ENCODE results near the gene EXOC8. TPM values are rescaled to one million over a fixed set of nuclear protein-coding genes. Genes with fewer than 3 reads are reported as not detected.
A peak's percentile ranks its signal among the peaks of the same experiment; 100 is the strongest.

EXOC8 gene
- total and polyA plus RNA-seq, 2 experiments from 2014 or later = 2.3 to 14.4 TPM

- Histone ChIP-seq H3K79me2 (replicated peaks; ENCODE audit: insufficient read depth) (no peaks in the 10 kb centered on the region), H3K27me3 (ENCODE audit: insufficient read depth) (no peaks in the 10 kb centered on the region), H3K4me1 (ENCODE audit: insufficient read depth) (no peaks in the 10 kb centered on the region), H2AFZ (no peak overlapping the region), H3K27ac (ENCODE audit: low read depth) (no peak overlapping the region), H3K4me2 (no peak overlapping the region), H3F3A (replicated peaks; ENCODE audit: low read depth) (no peaks in the 10 kb centered on the region), H3K9me2 (ENCODE audit: insufficient read depth) (no peaks in the 10 kb centered on the region), H4K20me1 (replicated peaks; ENCODE audit: insufficient read depth) (no peaks in the 10 kb centered on the region), H3K36me3 (ENCODE audit: insufficient read depth) (no peaks in the 10 kb centered on the region), H3K4me3 (no peak overlapping the region)
- Mint-ChIP-seq H3K27me3 (ENCODE audit: insufficient read depth, low read depth, poor library complexity) (peaks cover 3% of the 10 kb centered on the region), H3K27ac (no peak overlapping the region), H3K4me3 (no peak overlapping the region), H3K9me3 (no peaks in the 10 kb centered on the region), H3K36me3 (ENCODE audit: low read depth) (no peaks in the 10 kb centered on the region), H3K4me1 (no peaks in the 10 kb centered on the region)
- no peak for TF ChIP-seq JUNB (IDR thresholded peaks at IDR 0.05; ENCODE audit: unreplicated experiment)
- TF ChIP-seq, protein P1, sequence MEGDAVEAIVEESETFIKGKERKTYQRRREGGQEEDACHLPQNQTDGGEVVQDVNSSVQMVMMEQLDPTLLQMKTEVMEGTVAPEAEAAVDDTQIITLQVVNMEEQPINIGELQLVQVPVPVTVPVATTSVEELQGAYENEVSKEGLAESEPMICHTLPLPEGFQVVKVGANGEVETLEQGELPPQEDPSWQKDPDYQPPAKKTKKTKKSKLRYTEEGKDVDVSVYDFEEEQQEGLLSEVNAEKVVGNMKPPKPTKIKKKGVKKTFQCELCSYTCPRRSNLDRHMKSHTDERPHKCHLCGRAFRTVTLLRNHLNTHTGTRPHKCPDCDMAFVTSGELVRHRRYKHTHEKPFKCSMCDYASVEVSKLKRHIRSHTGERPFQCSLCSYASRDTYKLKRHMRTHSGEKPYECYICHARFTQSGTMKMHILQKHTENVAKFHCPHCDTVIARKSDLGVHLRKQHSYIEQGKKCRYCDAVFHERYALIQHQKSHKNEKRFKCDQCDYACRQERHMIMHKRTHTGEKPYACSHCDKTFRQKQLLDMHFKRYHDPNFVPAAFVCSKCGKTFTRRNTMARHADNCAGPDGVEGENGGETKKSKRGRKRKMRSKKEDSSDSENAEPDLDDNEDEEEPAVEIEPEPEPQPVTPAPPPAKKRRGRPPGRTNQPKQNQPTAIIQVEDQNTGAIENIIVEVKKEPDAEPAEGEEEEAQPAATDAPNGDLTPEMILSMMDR (conservative IDR thresholded peaks at IDR 0.05; ENCODE audit: low read depth in 2 of 2) = peak; percentile 72 to 89
- DNase-seq (ENCODE audit: low spot score) = peak; percentile 86
- peak; percentile 100 for ATAC-seq
These were observed 21.8 kb downstream of the EXOC8 start for GRCh38 chr1:231315887-231316286.

DNA sequence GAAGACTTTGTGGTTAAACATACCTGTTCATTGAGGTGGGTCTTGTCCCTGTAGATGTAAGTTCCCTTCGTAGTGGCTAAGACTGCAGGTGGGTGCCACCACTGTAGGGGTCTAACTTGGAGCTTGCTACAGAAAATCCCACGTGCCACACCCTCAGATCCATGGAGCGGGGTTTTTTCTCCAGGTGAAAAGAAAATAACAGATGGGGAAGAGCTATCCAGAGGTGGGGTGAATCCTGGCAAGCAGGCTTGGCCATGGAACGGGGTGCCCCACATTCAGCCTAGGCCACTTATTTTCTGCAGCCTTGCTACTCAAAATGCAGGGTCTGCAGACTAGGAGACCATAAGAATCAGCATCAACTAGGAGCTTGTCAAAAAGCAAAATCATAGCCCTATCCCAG lies 24.0 kb downstream of the EXOC8 start:
- H4K20me1 ChIP-seq (replicated peaks; ENCODE audit: insufficient read depth) = no peaks in the 10 kb centered on the region
- H3K79me2 ChIP-seq (replicated peaks; ENCODE audit: insufficient read depth) = no peaks in the 10 kb centered on the region
- no peaks in the 10 kb centered on the region for H3K36me3 Mint-ChIP-seq (ENCODE audit: low read depth)
- H2AFZ ChIP-seq = no peak overlapping the region
- no peaks in the 10 kb centered on the region for H3K9me3 Mint-ChIP-seq
- no peak for DNase-seq (ENCODE audit: low spot score)
- no peak overlapping the region for H3K4me3 Mint-ChIP-seq
- no peaks in the 10 kb centered on the region for H3K27me3 ChIP-seq (ENCODE audit: insufficient read depth)
- no peaks in the 10 kb centered on the region for H3K4me1 ChIP-seq (ENCODE audit: insufficient read depth)
- no peaks in the 10 kb centered on the region for H3F3A ChIP-seq (replicated peaks; ENCODE audit: low read depth)
- no peak overlapping the region for H3K4me3 ChIP-seq
- H3K4me2 ChIP-seq = no peak overlapping the region
- TF ChIP-seq REST (IDR thresholded peaks at IDR 0.05; ENCODE audit: unreplicated experiment) (no peak), EZH2phosphoT487 (IDR thresholded peaks at IDR 0.05; ENCODE audit: unreplicated experiment) (no peak), POLR2AphosphoS5 (IDR thresholded peaks at IDR 0.05; ENCODE audit: low read depth) (no peak), ZNF114 (CRISPR knock-in tag; IDR thresholded peaks at IDR 0.05) (no peak), ZNF331 (CRISPR knock-in tag; IDR thresholded peaks at IDR 0.05; ENCODE audit: low read depth) (no peak), STAT1 (IDR thresholded peaks at IDR 0.05; ENCODE audit: unreplicated experiment) (no peak), NANOG (IDR thresholded peaks at IDR 0.05; ENCODE audit: borderline replicate concordance) (no peak)
- H3K27ac Mint-ChIP-seq = no peak overlapping the region
- H3K9me2 ChIP-seq (ENCODE audit: insufficient read depth) = no peaks in the 10 kb centered on the region
- no peaks in the 10 kb centered on the region for H3K36me3 ChIP-seq (ENCODE audit: insufficient read depth)
- H3K27me3 Mint-ChIP-seq (ENCODE audit: insufficient read depth, low read depth, poor library complexity) = peaks cover 4% of the 10 kb centered on the region
- no peak for ATAC-seq
- no peak overlapping the region for H3K27ac ChIP-seq (ENCODE audit: low read depth)
- no peaks in the 10 kb centered on the region for H3K4me1 Mint-ChIP-seq
